Measurements from ENCODE around the gene TIGD4.

Gene TIGD4

DNA sequence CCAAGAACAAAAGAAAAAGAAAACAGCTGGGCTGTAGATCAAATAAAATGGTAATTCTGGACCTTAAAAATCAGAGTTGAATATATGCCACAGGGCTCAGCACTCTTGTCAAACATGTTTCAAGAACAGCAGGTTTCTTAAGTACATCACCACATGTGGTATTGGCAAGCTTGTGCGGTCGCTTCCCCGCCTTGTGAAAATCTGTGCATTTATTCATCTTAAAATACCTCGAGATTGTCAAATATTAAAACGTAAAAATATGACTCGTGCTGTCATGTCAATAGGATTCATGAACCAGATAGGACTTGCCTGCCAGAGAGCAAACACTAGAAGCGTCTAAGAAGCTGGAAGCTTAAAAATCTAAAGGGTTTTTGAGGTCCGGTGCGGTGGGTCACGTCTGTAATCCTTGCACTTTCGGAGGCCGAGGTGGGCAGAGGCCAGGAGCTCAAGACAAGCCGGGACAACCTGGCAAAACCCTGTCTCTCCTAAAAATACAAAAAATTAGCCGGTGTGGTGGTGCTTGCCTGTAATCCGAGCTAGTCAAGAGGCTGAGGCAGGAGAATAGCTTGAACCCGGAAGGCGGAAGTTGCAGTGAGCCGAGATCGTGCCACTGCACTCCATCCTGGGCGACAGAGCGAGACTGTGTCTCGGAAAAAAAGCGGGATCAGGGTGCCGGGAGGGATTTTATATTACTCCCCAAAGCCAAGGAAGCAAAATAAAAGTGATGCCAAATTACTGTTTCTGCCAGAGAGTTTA is 59.6 kb downstream of the TIGD4 start:
- H3K27ac Mint-ChIP-seq, result no peak overlapping the region
- H3K4me3 Mint-ChIP-seq, result no peak overlapping the region
- peaks cover 14% of the 10 kb centered on the region for H3K9me3 Mint-ChIP-seq
- H3K27me3 Mint-ChIP-seq, result peaks cover 4% of the 10 kb centered on the region
- peaks cover 5% of the 10 kb centered on the region for H3K36me3 Mint-ChIP-seq (ENCODE audit: low read depth)
- H3K4me1 Mint-ChIP-seq (ENCODE audit: low read depth), result no peaks in the 10 kb centered on the region
